Panc1 (cell line): ENCODE data around the gene EP400. TPM values are rescaled to one million over a fixed set of nuclear protein-coding genes. Genes with fewer than 3 reads are reported as not detected.

ENCODE experiments used
- ATAC-seq: fragments of 200-7000 bp; cut with Tn5 transposase; 2 replicates; pipeline ENCODE4 v1.9.1; 2020; ENCODE audit warnings: mild to moderate bottlenecking, moderate library complexity
- BruUV-seq: library from RNA; stranded (reverse); fragments of 400-500 nt; replicated peaks from 2 replicates; lab custom pipeline; 2021; lab: Mats Ljungman, UMichigan
- CTCF ChIA-PET: fragments of 300-600 bp; sonication (Branson Sonifier 250); formaldehyde crosslinking; loops from one replicate; lab custom pipeline; 2022; ENCODE audit warnings: antibody characterized with exemption; lab: Charles Lee
- POLR2A ChIA-PET: fragments of 300-600 bp; sonication (Branson Sonifier 250); formaldehyde crosslinking; loops from one replicate; lab custom pipeline; 2022; ENCODE audit warnings: antibody characterized with exemption; lab: Charles Lee
- DNase-seq: peaks from one replicate; pipeline ENCODE4 v3.0.0-alpha.2; 2010; ENCODE audit warnings: low read depth, low spot score
- H3K27ac ChIP-seq: 2 replicates; pipeline ENCODE4 v1.5.1; 2011; ENCODE audit warnings: mild to moderate bottlenecking, low read length, inconsistent platforms
- H3K27me3 ChIP-seq: fragments of 200-500 bp; sonication (Bioruptor generic); 2 replicates; pipeline ENCODE4 v1.6.0; 2014; ENCODE audit warnings: low read length, inconsistent platforms; ENCODE audit not compliant: control insufficient read depth, insufficient read depth
- H3K36me3 ChIP-seq: fragments of 200-500 bp; sonication (Bioruptor generic); 2 replicates; pipeline ENCODE4 v1.5.1; 2014; ENCODE audit warnings: inconsistent platforms, mild to moderate bottlenecking, low read length, moderate library complexity; ENCODE audit not compliant: control insufficient read depth, insufficient read depth
- H3K4me1 ChIP-seq: 2 replicates; pipeline ENCODE4 v1.5.1; 2011; ENCODE audit warnings: inconsistent platforms, mild to moderate bottlenecking, low read length, moderate library complexity; ENCODE audit not compliant: control insufficient read depth, insufficient read depth
- H3K4me3 ChIP-seq, 2 experiments: 2 replicates each; pipeline ENCODE4 v1.5.1; 2011 to 2012; ENCODE audit warnings: low read depth in 2 of 2, low read length in 2 of 2, mild to moderate bottlenecking in 2 of 2, inconsistent platforms in 1 of 2, moderate library complexity in 1 of 2
- H3K9me3 ChIP-seq: fragments of 200-500 bp; sonication (Bioruptor generic); 2 replicates; pipeline ENCODE4 v1.5.1; 2014; ENCODE audit warnings: low read depth, mild to moderate bottlenecking, inconsistent platforms, low read length, moderate library complexity; ENCODE audit not compliant: control insufficient read depth, insufficient read depth
- POLR2AphosphoS5 ChIP-seq: IDR thresholded peaks from 2 replicates; pipeline ENCODE4 v1.6.1; 2012; ENCODE audit warnings: mild to moderate bottlenecking, low read depth, low read length, moderate library complexity
- SIN3A ChIP-seq: IDR thresholded peaks from 2 replicates; pipeline ENCODE4 v1.6.1; 2012; ENCODE audit warnings: low read depth, mild to moderate bottlenecking, low read length, moderate library complexity, borderline replicate concordance; ENCODE audit not compliant: insufficient read depth
- TCF7L2 ChIP-seq: IDR thresholded peaks from 2 replicates; pipeline ENCODE4 v1.6.1; 2011; ENCODE audit warnings: mild to moderate bottlenecking, low read depth, low read length, inconsistent platforms
- in situ Hi-C: cut with HindIII; loops from 2 replicates; pipeline ENCODE4 v1.10.0; 2016; ENCODE audit warnings: low sequenced_read_pairs, low pct_unique_long_range_greater_than_20kb
- intact Hi-C: fragments of 100-400 bp; cut with micrococcal nuclease; formaldehyde crosslinking; loops from one replicate; pipeline ENCODE4 v1.10.0; 2022; ENCODE audit not compliant: unreplicated experiment
- total RNA-seq: library from RNA; stranded (reverse); gene quantifications from one replicate; pipeline ENCODE4 v1.2.1, GENCODE V29; 2021; ENCODE audit not compliant: unreplicated experiment
- TF ChIP-seq, protein P1 (sequence below), 2 experiments: IDR thresholded peaks; 2 replicates each; pipeline ENCODE4 v1.6.1; 2011 to 2012; ENCODE audit warnings: low read depth in 2 of 2, control low read depth in 1 of 2, low read length in 1 of 2, mild to moderate bottlenecking in 1 of 2, moderate library complexity in 1 of 2; ENCODE audit not compliant: insufficient read depth in 1 of 2
- TF ChIP-seq, protein P2 (sequence below): fragments of 450-650 bp; IDR thresholded peaks from 2 replicates; pipeline ENCODE4 v1.5.1; 2017; ENCODE audit warnings: mild to moderate bottlenecking

Gene EP400
- total RNA-seq, 1 experiment from 2014 or later = 59.4 TPM

- TF ChIP-seq SIN3A (no peak), POLR2AphosphoS5 (no peak)
- TF ChIP-seq, protein P1, sequence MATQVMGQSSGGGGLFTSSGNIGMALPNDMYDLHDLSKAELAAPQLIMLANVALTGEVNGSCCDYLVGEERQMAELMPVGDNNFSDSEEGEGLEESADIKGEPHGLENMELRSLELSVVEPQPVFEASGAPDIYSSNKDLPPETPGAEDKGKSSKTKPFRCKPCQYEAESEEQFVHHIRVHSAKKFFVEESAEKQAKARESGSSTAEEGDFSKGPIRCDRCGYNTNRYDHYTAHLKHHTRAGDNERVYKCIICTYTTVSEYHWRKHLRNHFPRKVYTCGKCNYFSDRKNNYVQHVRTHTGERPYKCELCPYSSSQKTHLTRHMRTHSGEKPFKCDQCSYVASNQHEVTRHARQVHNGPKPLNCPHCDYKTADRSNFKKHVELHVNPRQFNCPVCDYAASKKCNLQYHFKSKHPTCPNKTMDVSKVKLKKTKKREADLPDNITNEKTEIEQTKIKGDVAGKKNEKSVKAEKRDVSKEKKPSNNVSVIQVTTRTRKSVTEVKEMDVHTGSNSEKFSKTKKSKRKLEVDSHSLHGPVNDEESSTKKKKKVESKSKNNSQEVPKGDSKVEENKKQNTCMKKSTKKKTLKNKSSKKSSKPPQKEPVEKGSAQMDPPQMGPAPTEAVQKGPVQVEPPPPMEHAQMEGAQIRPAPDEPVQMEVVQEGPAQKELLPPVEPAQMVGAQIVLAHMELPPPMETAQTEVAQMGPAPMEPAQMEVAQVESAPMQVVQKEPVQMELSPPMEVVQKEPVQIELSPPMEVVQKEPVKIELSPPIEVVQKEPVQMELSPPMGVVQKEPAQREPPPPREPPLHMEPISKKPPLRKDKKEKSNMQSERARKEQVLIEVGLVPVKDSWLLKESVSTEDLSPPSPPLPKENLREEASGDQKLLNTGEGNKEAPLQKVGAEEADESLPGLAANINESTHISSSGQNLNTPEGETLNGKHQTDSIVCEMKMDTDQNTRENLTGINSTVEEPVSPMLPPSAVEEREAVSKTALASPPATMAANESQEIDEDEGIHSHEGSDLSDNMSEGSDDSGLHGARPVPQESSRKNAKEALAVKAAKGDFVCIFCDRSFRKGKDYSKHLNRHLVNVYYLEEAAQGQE (IDR thresholded peaks at IDR 0.05; ENCODE audit: insufficient read depth in 1 of 2, low read depth in 2 of 2, low read length in 1 of 2) = no peak
- TF ChIP-seq, protein P2, sequence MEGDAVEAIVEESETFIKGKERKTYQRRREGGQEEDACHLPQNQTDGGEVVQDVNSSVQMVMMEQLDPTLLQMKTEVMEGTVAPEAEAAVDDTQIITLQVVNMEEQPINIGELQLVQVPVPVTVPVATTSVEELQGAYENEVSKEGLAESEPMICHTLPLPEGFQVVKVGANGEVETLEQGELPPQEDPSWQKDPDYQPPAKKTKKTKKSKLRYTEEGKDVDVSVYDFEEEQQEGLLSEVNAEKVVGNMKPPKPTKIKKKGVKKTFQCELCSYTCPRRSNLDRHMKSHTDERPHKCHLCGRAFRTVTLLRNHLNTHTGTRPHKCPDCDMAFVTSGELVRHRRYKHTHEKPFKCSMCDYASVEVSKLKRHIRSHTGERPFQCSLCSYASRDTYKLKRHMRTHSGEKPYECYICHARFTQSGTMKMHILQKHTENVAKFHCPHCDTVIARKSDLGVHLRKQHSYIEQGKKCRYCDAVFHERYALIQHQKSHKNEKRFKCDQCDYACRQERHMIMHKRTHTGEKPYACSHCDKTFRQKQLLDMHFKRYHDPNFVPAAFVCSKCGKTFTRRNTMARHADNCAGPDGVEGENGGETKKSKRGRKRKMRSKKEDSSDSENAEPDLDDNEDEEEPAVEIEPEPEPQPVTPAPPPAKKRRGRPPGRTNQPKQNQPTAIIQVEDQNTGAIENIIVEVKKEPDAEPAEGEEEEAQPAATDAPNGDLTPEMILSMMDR = no peak
- H3K27ac ChIP-seq = no peak overlapping the region
- CTCF ChIA-PET = no interaction called here
- intact Hi-C loops (no loop called here), in situ Hi-C loops (no loop called here)
- no peak overlapping the region for H3K4me3 ChIP-seq
- no peak for DNase-seq
- H3K27me3 ChIP-seq = no peaks in the 10 kb centered on the region
- no peak for ATAC-seq
- BruUV-seq = no TSS peak
- no peaks in the 10 kb centered on the region for H3K4me1 ChIP-seq
- H3K9me3 ChIP-seq = no peaks in the 10 kb centered on the region
- POLR2A ChIA-PET = no interaction called here
- H3K36me3 ChIP-seq = peaks cover 13% of the 10 kb centered on the region; the same call in 1 of the 2 replicates
These were observed 55.2 kb downstream of the EP400 start for GRCh38 chr12:132004946-132005345.

GRCh38 chr12:132006056-132006680 lies 56.4 kb downstream of the EP400 start:
- H3K4me3 ChIP-seq = no peak overlapping the region
- H3K9me3 ChIP-seq = no peaks in the 10 kb centered on the region
- no TSS peak for BruUV-seq
- H3K27ac ChIP-seq = no peak overlapping the region
- no peaks in the 10 kb centered on the region for H3K27me3 ChIP-seq
- in situ Hi-C loops = no loop called here
- intact Hi-C loops = no loop called here
- H3K36me3 ChIP-seq = peaks cover 13% of the 10 kb centered on the region; the same call in 1 of the 2 replicates
- CTCF ChIA-PET = no interaction called here
- DNase-seq = no peak
- H3K4me1 ChIP-seq = no peaks in the 10 kb centered on the region
- TF ChIP-seq TCF7L2 (no peak), SIN3A (no peak), POLR2AphosphoS5 (no peak)
- TF ChIP-seq, protein P1 (IDR thresholded peaks at IDR 0.05; ENCODE audit: insufficient read depth in 1 of 2, low read depth in 2 of 2, low read length in 1 of 2) = no peak
- TF ChIP-seq, protein P2 = no peak
- POLR2A ChIA-PET = no interaction called here
- no peak for ATAC-seq
